Measurements from ENCODE around the gene DGCR2. TPM values are rescaled to one million over a fixed set of nuclear protein-coding genes. Genes with fewer than 3 reads are reported as not detected.
"Not testable (repeated sequence)": the region's sequence is repeated elsewhere in the genome, so short reads cannot be mapped to it uniquely, and the experiment has no call there.

Gene DGCR2
- total RNA-seq, 2 donors from 2014 or later = 28.3 to 35.2 TPM

DNA sequence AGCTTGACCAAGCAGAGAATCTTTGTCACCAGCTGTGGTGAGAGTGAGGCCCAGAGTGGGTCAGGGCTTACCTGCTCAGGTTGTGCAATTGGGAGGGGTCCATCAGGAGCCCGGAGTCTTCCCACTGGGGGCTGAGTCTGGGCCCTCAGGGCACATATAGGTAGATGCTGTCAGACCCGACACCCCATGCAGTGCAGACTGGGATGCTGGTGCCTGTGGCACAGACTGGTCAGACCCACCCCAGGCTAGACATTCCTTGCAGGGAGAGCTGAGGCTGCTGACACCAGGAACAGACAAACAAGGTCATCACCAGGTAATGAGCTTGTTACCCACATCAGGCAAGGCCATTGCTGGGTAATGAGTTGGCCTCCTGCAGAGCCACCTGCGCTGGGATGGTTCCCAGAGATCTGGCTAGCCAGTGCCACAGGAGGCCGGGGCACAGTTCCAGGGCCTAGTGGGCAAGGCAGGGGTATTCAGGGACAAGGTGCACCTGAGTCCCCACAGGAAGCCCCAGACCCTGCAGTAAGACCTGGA is 97.2 kb downstream of the DGCR2 start:
- intact Hi-C loops (cut with DNase I); DNase-seq (ENCODE audit: low spot score): not testable (repeated sequence)

GRCh38 chr22:19023931-19024330 is 98.3 kb downstream of the DGCR2 start:
- DNase-seq (ENCODE audit: low spot score); intact Hi-C loops (cut with DNase I): not testable (repeated sequence)

- no peak for DNase-seq (ENCODE audit: low spot score)
- intact Hi-C loops (cut with DNase I) = no loop called here
Measured at GRCh38 chr22:19022755-19023154, 99.5 kb downstream of the DGCR2 start.

GRCh38 chr22:19019679-19020032 is 102.6 kb downstream of the DGCR2 start:
- DNase-seq (ENCODE audit: low spot score) = no peak
- intact Hi-C loops (cut with DNase I) = no loop called here

- intact Hi-C loops (cut with DNase I) = no loop called here
- no peak for DNase-seq (ENCODE audit: low spot score)
Measured at GRCh38 chr22:19019029-19019678, 103.1 kb downstream of the DGCR2 start.

DNA sequence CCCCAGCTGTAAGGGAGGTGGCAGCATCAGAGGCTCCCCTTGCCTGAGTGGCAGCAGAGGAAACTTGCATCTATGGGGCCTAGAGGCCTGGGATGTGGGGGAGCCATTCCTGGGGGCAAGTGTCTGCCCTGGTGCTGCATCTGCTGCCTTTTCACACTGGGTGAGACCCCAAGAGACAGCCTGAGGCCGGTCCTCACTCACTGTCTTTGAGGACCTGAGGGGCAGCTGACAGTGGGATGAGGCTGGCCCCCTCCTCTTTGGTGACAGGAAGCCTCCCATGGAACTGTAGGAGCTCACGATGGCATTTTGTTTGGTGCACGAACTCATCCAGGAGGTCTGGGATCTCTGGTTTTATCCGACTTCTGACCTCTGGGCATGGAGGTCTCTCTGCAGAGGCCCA is 104.0 kb downstream of the DGCR2 start:
- intact Hi-C loops (cut with DNase I) = no loop called here
- no peak for DNase-seq (ENCODE audit: low spot score)

GRCh38 chr22:19016081-19016766 is 106.0 kb downstream of the DGCR2 start:
- intact Hi-C loops (cut with DNase I) = no loop called here
- no peak for DNase-seq (ENCODE audit: low spot score)

DNA sequence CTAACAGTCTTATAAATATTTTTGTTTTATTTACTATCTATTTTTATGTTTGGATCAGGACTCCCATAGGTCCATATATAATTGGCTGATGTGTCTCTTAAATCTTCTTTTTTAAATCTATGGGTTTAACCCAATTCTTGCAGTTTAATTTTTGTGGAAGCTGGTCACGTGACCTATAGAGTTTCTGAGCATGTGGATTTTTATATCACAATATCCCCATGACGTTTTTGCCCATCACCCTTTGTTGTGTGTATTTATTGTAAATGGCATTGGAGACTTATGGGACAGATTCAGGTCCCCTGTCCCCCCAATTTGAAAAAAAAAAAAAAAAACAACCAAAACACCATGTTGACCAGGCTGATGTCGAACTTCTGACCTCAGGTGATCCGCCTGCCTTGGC is 107.3 kb downstream of the DGCR2 start:
- no peak for DNase-seq (ENCODE audit: low spot score)
- intact Hi-C loops (cut with DNase I) = no loop called here

DNA sequence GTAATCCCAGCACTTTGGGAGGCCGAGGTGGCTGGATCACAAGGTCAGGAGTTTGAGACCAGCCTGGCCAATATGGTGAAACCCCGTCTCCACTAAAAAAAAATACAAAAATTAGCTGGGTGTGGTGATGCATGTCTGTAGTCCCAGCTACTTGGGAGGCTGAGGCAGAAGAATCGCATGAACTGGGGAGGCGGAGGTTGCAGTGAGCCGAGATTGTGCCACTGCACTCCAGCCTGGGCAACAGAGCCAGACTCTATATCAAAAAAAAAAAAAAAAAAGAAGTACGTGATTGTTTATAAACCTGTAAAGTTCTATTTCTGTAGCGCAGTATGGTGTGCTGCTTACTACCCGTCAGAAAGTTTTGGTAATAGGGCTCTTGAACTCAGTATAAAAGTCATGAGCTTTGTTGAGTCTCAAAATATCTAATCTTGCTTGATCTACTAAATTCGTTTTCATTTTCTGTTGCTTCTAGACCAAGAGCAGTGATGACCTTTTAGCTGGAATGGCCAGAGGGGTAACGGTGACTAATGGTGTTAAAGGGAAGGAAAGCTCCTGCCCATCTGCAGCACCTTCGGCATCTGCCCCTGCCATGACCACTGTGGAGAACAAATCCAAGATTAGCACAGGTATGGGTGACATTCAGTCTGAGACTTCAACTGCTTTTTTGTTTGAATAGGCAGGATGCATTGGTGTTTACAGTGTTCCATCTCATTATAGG is 108.2 kb downstream of the DGCR2 start:
- DNase-seq (ENCODE audit: low spot score); intact Hi-C loops (cut with DNase I): not testable (repeated sequence)

DNA sequence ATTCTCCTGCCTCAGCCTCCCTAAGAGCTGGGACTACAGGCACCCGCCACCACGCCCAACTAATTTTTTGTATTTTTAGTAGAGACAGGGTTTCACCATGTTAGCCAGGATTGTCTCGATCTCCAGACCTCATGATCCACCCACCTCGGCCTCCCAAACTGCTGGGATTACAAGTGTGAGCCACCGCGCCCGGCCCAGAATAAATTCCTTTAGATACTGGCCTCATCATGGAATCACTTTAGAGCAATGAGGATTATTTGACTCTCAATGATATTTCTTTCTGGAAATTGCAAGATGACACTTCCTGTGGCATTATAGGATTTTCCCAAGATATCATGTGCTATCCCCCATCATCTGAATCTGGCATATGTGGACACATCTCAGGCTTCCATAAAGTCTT is 108.8 kb downstream of the DGCR2 start:
- DNase-seq (ENCODE audit: low spot score); intact Hi-C loops (cut with DNase I): not testable (repeated sequence)

GRCh38 chr22:19012308-19012986 is 109.8 kb downstream of the DGCR2 start:
- intact Hi-C loops (cut with DNase I) = no loop called here
- DNase-seq (ENCODE audit: low spot score) = no peak

GRCh38 chr22:19011611-19012010 is 110.6 kb downstream of the DGCR2 start:
- DNase-seq (ENCODE audit: low spot score); intact Hi-C loops (cut with DNase I): not testable (repeated sequence)

DNA sequence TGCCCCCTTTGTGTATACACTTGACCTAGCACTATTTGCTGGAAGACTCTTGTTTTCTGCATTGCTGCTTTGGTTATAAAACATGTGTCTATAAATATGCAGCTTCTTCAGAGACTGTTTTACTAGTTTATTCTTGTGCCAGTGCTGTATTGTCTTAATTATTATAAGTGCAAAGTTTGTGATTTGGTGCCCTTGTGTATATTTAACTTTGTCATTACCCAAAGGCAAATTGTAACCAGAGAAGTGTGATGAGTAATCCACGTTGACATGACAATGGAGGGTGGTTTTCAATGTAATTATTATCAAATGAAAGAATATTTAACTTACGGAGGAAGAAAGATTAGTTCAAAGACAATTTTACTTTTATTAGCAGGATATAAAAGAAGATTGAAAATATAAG is 111.1 kb downstream of the DGCR2 start:
- intact Hi-C loops (cut with DNase I) = no loop called here
- DNase-seq (ENCODE audit: low spot score) = no peak

- intact Hi-C loops (cut with DNase I) = no loop called here
- DNase-seq (ENCODE audit: low spot score) = no peak
Measured at GRCh38 chr22:19005905-19006304, 116.3 kb downstream of the DGCR2 start.

- intact Hi-C loops (cut with DNase I) = no loop called here
- no peak for DNase-seq (ENCODE audit: low spot score)
Measured at GRCh38 chr22:19004471-19004870, 117.7 kb downstream of the DGCR2 start.

DNA sequence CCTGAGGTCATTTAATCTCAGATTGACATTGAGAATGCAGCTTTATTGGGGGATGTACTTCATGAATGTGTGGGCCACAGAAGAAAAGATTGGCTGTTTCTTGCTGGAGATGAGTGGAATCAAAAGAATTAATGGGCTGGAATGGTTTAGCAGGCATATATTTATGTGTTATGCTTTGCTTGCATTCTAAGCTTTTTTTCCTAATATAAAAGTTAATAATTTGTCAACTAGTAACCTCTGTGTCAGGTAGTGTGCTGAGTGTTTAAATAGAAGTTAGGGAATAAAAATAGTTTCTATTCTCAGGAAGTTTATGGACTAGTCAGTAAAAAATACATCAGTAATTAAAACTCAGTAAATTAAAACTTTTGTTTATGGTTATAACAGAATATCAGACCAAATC is 118.7 kb downstream of the DGCR2 start:
- intact Hi-C loops (cut with DNase I) = no loop called here

DNA sequence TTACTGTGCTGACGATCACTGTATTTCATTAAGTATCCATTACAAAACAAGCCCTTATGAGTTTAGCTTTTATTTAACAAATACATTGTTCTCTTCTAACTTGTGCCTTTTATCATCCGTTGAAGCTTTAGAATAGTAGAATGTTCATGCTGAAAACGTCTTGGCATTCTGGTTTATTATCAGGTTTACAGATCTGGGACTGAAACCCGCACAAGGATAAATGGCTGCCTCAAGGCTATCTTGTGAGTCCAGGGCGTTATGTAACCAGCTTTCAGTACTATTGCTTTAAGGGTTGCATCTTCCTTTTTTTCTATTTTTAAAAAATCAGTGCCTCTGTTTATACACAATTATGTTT is 119.6 kb downstream of the DGCR2 start:
- no peak for DNase-seq (ENCODE audit: low spot score)
- intact Hi-C loops (cut with DNase I) = no loop called here

More for the DNA sequence above, 118.7 kb downstream of the DGCR2 start:
- no peak for DNase-seq (ENCODE audit: low spot score)

- intact Hi-C loops (cut with DNase I) = no loop called here
- DNase-seq (ENCODE audit: low spot score) = no peak
Measured at GRCh38 chr22:19001204-19001603, 121.0 kb downstream of the DGCR2 start.

DNA sequence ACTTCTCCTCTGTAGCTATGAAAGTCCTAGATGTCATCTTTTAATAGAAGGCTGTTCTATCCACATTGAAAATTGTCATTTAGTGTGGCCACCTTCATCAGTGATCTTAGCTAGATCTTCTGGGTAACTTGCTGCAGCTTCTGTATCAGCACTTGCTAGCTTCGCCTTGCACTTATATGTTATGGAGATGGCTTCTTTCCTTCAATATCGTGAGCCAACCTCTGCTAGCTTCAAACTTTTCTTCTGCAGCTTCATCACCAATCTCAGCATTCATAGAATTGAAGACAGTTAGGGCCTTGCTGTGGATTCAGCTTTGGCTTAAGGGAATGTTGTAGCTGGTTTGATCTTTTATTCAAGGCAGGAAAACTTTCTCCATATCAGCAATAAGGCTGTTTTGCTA is 122.1 kb downstream of the DGCR2 start:
- DNase-seq (ENCODE audit: low spot score); intact Hi-C loops (cut with DNase I): not testable (repeated sequence)

GRCh38 chr22:18999416-18999815 is 122.8 kb downstream of the DGCR2 start:
- DNase-seq (ENCODE audit: low spot score) = no peak
- intact Hi-C loops (cut with DNase I) = loop anchor here in 1 of 2 donors (10.0 kb wide), 1 partner anchor 45 kb away; no protein-coding TSS in a partner anchor

Data from posterior vena cava (tissue), 2 donors.